ENCODE results near the gene MVB12B.
"Not testable (repeated sequence)": the region's sequence is repeated elsewhere in the genome, so short reads cannot be mapped to it uniquely, and the experiment has no call there.

The MVB12B gene

DNA sequence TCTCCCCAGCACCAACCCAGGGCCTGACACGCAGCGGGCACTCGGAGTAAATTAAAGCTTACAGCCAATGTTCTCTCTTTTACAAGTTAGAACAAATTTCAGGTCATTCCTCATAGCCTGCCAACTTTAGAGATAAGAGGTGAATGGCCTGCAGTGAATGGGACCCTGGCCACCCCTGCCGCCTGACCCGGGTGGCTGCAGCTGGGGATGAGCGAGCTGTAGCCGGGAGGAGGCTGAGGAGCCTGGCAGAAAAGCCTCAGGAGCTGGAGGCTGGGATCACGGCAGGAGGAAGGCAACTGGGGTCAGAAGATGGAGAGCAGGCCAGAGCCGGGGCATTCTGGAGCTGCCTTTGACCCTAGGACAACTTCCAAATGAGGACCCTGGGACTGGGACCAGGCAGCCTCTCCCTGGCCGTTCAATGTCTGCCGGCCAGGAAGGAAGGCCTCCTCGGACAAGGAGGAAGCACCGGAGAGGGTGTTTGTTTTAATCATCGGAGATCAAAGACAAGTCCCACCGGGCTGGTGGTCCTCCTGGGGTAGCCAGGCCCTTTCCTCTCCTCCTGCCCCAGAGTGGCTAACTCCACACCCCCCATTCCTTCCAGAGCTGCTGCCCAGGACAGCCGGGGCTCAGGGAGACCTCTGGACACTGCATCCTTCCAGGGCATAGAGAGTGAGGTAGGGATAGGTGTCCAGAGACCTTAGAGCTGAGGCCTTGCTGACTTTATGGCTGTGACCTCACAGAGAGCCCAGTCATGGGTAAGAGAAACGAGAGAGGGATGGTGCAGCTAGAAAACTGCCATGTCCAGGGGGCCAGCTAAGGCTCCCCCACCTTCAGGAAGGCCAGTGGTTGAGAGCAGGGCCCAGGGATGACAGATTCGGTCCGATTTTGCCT lies 199.8 kb downstream of the MVB12B start:
- FAIRE-seq: no peak

DNA sequence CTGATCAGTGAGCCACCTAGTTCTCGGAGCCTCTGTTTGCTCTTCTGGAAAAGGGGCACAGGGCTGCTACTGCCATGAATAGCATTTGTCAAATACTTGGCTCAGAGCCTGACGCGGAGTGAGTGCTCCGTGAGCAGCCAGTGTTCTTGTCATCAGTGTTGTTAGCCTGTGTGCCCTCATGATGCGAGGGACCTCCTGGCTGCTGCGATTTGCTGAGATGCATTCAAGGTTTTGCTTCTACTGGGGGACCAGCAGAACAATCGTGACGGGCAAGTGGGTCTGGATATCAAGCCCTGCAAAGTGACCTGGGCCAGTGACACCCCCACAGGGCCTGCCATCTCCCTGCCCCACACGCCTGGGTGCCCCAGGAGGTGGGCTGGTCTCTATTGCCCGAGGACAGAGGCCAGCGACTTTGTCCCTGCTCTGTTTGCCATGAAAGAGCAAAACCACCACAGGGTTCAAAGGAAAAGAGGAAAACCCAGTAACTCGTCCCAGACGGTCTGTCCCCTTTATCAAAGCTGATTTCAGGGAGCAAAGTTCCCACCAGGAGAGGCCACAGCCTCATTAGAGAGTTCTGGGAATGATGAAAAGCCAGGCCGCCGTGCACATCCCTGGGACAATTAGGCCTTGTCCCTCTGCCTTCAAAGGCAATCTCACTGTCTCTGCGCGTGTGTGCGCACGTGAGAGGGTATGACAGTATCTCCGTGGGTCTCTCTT lies 200.6 kb downstream of the MVB12B start:
- FAIRE-seq: no peak

DNA sequence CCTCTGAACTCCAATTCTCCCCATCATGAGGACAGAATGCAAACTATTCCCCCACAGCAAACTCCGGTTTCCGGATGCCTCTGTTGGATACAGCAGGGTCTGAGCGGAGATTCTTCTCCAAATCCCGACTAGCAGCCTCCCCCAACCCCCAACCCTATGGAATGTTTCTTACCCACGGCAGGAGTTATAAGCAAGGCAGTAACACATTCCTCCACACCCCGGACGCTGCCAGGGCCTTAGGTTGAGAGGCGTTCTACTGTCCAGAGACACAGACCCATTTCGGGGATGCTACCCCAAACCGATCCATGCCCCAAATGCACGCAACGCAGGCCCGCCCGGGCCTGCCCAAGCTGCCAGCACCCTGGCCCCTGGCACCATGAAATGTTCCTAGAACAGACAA lies 201.5 kb downstream of the MVB12B start:
- FAIRE-seq: no peak

DNA sequence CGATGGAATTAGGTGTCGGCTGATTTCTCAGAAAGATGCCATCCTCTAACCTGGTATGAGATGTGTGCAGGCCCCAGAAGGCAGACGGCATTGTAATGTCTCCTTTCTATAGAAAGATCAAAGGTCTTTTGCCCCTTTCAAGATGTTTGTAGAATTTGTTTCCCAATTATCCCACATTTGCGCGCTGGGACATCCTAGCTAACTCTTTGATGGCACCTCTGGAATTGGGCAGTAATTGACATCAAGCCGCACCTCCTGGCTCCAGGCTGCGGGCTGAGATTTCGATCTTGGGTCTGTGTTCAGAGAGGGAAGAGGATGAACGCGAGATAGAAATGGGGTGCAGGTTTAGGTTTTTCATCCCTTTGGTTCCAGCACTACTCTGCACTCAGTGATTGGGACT lies 202.3 kb downstream of the MVB12B start:
- FAIRE-seq: no peak

DNA sequence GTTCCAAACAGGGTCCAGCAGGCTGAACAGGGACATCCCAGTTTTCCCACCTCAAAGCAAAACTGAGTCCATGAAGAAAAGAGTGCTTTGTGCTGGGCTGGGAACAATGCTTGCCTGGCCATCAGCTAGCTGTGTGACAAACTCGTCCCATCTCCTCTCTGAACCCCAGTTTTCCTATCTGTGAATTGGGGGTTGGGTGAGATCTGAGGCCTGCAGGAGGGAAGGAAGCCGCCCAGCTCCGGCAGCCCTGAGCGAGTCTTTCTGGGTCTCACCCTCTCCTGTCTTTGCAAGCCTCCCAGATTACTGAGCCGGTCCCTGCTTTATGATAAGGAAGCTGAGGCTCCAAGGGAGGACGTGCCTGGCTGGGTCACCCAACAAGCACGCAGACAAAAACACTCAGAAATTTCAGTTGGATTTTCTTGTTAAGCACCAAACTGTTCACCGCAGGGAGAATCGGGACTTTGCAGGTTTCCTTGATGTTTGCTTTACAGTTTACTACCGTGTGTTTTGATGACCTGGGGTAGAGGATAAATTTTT lies 204.5 kb downstream of the MVB12B start:
- FAIRE-seq: no peak

DNA sequence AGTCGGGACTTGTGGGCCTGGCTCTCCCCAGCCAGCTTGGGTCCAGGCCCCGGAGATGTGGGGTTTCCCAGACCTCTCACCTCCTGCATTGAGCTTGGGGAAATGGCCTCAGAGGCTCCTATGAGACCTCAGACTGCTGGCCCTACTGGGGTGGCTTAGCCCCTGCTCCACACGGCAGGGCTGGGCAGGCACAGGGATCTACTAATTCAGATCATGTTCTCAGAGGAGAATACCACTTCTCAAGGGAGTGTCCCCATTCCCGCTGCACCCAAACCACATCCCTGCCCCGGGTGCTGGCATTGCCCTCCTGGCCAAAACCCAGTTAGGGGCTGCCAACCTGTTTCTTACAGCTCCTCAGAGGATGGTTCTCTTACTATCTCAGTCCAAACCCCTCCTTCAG lies 205.0 kb downstream of the MVB12B start:
- no peak for FAIRE-seq

DNA sequence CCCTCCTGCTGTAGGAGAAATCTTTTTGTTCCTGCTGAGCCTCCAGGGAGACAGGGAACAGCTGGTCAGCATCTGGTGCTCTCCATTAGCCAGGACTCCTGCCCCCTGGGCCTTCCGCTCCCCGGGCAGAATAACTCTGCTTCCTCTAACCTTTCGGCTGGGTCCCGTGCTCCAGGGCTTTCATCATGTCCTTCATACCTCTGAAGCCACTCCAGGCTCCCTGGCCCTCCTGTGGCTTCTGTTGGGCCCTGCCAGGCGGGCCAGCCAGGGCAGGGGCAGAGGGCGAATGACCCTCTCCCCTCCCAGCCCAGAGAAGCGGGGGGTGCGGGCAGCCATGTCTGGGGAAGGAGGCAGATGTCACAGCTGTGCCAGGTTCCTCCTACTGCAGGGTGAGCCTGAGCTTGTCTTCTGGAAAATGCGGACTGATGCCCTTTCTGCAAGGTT lies 205.4 kb downstream of the MVB12B start:
- FAIRE-seq: no peak

DNA sequence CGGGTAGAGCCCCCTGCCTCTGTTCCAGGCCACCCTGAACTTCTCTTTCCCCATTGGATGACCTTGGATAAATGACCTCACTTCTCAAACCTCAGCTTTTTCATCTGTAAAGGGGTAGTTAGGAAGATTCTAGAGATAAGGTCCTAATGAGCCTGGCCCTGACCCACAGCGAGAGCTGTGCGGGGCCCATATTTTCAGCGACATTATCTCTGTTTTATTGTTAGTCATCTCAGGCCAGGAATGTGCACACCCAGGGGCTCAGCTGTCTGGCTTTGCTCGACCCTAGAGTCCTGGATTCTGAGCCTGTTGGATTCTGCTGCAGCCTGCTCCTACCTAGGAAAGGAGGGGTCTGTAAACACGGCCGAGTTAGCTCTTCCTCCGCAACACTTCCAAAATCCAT lies 205.9 kb downstream of the MVB12B start:
- FAIRE-seq: no peak

DNA sequence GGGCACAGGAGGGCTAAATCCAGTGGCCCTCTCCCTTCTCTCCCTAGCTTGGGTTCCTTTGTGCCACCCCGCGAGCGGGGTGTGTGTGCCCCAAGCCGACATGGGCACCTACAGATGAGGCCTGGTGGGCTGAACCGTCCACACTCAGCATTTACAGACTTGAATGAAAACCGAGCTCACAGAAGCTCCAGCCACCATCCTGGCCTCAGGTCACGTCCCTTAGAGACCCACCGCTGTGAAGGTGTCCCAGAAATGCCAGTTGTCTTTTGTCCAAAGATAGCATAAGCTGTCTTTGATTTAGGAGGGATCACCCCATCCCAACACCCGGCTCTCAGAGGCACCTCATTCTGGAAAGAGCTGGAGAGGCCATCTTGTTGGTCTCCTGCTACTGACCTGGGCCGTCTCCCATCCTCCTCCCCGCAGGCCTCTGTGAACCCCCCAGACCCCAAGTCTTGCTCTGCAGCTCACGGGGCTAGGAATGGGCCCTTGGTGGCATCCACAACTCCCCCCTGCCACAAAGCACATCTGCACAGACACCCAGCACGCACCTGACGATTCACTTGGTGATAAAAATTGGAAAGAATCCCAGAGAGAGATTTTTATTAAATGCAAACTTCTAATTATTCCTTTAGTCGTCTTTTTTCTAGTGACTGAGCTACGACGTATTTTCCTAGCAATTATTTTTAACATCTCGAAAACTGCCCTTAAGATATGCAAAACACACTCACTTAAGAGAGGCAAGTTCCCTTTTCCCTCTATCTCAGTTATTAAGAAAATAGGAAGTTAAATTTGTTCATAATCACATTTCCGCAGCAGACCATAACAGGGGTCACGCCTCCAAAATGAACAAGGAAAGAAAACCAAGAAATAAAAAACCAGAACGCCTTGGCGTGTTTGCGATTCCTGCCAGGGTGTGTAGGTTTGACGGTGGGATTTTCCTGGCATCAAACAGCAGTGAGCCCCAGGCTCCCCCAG lies 206.6 kb downstream of the MVB12B start:
- FAIRE-seq: no peak

DNA sequence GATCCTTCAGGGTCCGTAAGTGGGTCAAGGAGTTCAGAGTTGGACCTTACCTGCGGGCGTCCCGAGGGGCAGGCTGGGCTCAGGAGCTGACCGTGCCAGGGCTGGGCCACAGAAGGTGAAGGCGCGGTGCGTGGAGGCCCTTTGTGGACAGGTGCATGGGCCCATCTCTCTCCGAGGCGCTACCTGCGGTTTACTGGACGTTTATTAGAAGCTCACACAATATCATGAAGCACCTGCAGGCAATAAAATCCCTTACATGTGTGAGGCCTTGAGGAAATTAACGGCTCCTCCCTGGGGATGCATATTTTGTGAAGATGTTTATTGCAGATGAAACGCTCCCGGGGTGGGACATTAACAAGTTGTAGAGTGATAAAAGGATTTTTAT lies 207.3 kb downstream of the MVB12B start:
- no peak for FAIRE-seq

DNA sequence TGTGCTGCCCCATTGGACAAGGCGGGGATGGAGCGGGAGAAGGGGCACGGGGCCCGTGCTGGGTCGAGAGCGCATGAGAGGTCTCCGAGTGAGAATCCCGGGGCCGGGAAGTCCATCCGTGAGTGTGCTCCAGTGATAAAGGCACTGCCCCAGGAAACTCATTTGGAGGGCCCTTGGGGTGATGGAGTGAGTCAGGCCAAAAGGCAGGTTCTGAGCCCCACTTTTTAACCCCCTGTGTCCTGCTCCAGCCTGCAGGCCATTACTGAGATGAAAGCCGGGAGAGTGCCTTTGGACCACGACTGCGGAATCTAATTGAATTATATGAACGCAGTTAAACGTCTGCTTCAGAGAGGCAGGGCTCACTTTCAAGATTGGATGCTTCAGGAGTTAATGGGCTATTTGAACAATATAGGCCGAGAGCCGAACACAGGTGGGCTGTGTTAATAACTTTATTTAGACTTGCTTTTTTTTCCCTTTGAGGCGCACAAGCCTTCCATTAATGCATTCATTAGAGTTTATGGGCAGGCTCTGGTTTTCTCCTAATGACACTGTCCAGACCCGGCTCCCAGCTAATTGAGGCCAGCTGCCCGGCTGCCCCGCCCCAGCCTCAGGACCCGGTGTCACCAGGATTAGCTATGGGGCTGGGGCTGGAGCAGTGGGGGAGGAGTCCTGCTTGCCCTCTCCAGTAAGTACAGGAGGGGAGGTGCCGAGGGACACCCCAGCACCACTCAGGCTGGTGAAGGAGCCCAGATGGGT lies 208.0 kb downstream of the MVB12B start:
- FAIRE-seq: no peak

DNA sequence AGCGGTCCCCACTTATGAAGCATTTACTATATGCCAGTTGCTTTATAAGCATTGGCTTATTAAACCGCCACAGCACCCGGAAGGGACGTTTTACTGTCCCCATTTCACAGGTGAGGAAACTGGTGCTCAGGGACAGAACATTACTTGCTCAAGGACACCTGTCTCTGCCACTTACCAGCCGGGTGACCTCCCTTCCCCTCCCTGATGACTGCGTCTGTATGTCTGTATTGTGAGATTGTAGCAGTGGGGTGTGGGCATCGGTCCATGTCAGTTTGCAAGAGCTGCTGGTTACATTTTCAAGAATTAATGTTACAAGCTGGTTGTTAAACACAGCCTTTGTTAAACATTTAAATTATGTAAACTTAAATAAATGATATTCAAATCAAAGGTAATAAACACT lies 209.5 kb downstream of the MVB12B start:
- no peak for FAIRE-seq

DNA sequence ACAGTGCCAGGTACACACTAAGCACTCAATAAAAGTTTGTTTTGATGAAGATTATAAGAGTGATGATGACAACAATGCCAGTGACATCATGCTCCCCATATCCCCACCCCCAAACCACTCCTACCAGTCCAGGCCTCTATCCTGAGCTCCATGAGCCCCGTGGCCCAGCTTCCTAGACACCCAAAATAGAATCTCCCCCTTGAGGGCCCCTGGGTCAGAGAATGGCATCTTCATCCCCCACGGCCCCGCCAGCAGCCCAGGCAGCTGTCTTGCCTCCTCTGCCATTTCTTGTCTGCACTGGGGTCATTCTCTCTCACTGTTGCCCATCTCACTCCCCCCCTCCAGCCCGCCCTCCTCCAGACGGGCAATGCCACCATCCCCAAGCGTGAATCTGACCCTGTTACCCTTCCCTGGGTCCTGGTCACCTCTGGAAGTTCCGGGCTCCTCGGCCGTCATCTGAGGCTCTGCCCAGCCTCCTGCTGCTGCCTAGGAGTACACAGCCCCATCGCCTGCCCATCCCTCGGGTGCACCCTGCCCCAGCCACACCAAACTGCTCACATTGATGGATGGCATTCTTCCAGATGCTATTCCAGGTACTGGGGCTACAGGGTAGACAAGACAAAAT lies 210.3 kb downstream of the MVB12B start:
- FAIRE-seq: no peak

DNA sequence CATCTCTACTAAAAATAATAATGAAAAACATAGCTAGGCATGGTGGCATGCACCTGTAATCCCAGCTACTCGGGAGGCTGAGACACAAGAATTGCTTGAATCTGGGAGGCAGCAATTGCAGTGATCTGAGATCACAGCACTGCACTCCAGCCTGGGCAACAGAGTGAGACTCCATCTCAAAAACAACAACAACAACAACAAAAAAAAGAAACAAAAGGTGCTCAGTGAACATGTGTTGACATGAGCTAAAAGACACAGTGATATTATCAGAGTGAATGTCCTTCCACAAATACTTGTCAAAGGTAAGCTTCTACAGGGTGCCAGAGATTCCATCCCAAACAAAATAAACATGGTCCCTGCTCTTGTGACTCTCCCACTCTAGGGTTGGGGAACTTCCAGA lies 211.9 kb downstream of the MVB12B start:
- FAIRE-seq: no peak

DNA sequence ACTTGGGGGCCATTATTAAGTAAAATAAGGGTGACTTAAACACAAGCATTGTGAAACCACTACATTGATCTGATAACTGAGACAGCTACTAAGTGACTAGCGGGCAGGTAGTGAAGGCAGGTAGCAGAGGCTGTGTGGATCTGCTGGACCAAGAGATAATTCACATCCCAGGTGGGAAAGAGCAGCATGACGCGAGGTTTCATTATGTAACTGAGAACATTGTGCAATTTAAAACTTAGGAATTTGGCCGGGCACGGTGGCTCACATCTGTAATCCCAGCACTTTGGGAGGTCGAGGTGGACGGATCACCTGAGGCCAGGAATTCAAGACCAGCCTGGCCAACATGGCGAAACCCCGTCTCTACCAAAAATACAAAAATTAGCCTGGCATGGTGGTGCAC lies 213.8 kb downstream of the MVB12B start:
- FAIRE-seq: not testable (repeated sequence)

DNA sequence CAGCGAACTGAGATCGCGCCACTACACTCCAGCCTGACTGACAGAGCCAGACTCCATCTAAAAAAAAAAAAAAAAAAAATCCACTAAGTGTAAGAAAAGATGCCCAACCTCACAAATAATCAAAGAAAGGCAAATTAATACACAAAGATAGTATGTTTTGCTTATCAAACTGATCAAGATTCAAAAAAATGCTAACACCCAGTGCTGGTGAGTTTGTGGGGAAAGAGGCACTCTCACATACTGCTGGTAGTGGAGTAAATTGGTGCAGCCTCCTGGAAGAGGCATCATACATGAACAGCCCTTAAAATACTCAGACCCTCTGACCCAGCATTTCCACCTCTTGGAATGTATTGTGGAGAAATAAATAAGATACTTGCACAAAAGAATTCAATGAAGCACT lies 216.9 kb downstream of the MVB12B start:
- no peak for FAIRE-seq

DNA sequence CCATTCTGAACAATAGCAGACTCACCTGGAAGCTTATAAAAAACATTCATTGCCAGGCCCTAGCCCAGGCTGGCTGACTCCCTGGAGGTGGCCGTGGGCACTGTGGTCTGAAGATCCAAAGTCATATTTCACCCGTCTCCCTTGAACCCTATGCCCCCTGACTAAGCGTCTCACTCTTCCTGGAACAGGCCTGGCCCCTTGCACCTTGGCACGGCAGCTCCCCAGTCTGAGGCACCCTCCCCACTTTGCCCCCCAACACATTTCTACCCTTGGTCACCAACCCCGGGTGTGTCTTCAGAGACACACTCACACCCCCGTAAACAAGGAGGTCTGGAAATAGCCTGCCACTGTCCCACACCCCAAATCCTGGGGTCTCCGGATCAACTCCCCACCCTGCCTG lies 218.5 kb downstream of the MVB12B start:
- FAIRE-seq: no peak

DNA sequence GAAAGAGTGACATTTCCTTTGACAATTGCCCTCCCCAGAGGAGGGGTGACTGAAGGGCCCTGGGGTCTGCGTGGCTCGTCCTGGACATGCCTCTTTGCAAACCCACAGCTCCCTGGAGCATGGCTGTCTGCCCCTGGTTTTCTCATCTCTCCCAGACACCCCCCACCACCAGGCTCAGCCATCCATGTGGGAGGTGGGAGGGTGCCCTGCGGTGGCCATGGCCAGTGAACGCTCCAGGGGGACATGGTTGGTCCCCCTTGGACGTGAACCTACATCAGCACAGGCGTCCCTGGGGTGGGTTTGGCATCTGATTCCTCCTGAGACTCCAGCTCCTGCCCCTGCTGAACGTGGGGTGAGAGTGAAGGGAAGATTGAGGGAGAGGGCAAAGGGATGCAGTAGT lies 219.4 kb downstream of the MVB12B start:
- no peak for FAIRE-seq

DNA sequence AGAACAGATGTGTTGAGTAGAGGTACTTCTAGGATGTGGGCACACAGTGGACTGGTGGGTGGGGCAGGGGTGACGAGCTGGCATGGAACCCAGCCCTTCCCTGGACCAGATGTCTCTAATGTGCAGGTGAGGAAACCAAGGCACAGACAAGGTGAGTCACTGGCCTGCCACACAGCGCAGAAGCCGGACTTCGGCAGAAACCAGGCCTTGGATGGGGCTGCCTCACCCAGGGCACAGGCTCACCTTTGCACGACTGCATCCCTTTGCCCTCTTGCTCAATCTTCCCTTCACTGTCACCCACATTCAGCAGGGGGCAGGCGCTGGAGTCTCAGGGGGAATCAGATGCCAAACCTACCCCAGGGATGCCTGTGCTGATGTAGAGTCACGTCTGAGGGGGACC lies 221.7 kb downstream of the MVB12B start:
- no peak for FAIRE-seq

DNA sequence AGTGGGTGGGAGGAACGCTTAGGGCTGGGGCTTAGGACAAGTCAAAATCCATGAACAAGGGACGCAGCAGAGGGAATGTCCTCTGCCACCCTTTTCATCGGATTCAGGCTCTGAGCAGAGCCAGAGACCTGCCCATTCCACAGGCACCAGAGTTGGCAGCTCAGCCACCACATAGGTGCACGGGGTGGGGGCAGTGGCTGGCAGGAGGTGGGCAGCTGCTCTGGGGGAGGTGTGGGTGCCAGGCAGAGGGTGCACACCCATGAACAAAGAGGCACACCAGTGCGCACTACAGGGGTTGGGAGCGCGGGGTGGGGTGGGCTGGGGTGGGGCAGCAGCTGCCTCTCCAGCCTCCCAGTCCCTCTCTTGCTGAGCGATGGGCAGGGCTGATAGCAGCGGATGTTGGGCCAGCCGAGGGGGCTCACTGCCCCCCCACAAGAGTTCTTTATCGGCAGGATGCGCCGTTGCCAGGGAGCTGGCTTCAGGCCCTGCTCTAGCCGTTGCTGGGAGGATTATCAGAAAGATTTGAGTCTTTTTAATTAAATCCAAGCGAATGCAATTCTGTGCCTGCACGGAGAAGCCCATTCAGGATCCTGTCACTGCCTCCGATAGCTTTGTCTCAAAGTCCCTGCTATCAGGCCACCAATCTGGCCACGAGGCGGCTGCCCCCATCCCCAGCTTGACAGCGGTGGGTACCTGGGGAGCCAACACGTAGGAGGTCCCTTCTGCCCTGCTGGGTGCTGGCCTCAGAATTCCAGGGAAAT lies 222.8 kb downstream of the MVB12B start:
- FAIRE-seq: no peak

DNA sequence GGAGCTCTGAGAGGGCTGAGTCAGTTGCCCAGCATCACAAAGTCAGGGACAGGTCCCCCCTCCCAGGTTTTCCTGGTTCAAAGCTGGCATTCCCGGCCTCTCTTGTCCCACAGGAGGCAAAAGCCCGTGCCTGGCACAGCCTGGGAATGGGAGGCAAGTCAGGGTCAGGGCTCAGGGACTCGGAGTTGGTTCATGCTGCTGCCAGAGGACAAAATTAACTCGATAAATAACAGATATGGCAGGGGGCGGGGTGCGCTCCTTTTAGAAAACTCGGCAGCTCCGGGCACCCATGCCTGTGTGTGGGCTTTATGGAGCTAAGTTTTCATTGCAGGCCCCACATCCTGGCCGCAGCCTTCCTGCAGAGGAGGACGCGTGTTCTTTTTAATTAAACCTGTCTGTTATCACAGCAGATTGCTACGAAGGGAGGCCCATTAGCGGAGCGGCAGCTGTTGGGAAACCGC lies 224.3 kb downstream of the MVB12B start:
- no peak for FAIRE-seq

All from colon (tissue), 2 donors.